GM12873 (cell line): Measurements from ENCODE around the gene MACF1.

Experiments used
- TF ChIP-seq, protein P1 (sequence below): IDR thresholded peaks from 2 replicates; pipeline ENCODE4 v1.5.1; 2012; ENCODE audit warnings: low read depth, mild to moderate bottlenecking, moderate library complexity, low read length, control low read depth; ENCODE audit not compliant: insufficient read depth; ENCODE audit errors: missing control alignments

Gene MACF1

DNA sequence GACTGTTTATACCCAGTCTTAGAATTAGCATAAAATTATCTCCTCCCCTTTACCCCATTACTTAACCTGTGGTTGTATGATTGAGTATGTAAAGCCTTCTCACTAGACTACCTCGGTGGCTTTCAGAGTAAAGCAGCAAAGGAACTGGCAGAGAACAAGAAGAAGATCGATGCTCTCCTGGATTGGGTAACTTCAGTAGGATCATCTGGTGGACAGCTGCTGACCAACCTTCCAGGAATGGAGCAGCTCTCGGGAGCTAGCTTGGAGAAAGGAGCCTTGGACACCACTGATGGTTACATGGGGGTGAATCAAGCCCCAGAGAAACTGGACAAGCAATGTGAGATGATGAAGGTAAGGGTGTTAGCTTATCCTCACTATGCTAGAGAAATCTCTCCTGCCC is 148.4 kb downstream of the MACF1 start:
- TF ChIP-seq, protein P1, sequence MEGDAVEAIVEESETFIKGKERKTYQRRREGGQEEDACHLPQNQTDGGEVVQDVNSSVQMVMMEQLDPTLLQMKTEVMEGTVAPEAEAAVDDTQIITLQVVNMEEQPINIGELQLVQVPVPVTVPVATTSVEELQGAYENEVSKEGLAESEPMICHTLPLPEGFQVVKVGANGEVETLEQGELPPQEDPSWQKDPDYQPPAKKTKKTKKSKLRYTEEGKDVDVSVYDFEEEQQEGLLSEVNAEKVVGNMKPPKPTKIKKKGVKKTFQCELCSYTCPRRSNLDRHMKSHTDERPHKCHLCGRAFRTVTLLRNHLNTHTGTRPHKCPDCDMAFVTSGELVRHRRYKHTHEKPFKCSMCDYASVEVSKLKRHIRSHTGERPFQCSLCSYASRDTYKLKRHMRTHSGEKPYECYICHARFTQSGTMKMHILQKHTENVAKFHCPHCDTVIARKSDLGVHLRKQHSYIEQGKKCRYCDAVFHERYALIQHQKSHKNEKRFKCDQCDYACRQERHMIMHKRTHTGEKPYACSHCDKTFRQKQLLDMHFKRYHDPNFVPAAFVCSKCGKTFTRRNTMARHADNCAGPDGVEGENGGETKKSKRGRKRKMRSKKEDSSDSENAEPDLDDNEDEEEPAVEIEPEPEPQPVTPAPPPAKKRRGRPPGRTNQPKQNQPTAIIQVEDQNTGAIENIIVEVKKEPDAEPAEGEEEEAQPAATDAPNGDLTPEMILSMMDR: no peak

DNA sequence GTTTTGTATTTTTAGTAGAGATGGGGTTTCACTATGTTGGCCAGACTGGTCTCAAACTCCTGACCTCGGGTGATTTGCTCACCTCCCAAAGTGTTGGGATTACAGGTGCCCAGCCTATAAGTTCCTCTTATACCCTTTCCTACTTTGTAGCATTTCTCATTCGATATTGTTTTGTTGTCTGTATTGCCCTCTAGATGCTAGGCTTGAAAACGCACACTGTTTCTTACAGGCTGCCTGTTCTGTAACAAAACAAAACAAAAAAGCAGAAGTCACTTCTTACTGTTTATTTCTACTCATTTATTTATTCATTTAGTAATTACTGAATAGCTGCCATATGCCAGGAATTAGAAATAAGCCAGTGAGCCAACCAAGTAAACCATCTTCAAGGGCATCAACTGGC is 150.1 kb downstream of the MACF1 start:
- TF ChIP-seq, protein P1: no peak

DNA sequence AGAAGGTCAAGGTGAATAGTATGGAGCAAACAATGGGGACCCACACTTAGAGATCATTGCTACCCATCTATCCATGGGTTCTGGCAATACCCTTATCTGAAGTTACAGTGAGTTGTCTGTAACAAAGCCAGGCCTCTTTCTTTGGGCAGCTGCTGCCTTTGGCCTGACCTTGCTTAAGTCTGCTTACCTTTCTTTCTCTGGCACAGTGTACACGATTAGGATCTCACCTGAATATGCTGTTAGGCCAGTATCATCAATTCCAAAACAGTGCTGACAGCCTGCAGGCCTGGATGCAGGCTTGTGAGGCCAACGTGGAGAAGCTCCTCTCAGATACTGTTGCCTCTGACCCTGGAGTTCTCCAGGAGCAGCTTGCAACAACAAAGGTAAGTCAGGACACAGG is 154.0 kb downstream of the MACF1 start:
- TF ChIP-seq, protein P1: no peak

DNA sequence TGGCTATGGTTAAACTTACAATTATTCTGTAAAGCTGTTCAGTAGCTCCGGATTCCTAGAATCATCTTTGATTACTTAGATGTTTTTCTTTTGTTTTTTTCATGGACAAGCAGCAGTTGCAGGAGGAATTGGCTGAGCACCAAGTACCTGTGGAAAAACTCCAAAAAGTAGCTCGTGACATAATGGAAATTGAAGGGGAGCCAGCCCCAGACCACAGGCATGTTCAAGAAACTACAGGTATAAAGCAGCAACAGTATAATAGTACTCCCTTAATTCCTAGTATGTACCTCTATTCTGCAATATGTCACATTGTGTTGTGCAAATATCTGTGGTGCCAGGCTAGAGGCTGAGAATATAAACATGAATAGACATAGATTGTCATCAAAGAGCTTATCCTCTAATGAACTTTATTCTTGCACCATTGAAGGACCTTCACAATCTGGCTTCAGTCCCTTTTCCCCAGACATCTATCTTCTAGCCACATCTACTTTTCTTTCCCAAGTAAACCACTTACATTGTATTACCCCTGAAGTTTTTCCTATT is 154.6 kb downstream of the MACF1 start:
- TF ChIP-seq, protein P1: no peak

DNA sequence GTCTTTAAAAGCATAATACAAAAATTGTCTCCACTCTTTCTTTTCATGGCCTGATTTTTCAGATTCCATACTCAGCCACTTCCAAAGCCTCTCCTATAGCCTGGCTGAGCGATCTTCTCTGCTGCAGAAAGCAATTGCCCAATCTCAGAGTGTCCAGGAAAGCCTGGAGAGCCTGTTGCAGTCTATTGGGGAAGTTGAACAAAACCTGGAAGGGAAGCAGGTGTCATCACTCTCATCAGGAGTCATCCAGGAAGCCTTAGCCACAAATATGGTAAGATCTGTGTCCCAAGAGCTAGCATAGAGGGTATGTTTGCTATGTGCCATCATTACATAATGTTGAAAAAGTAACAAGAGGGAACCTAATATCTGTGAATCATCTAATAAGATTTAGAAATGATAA is 156.2 kb downstream of the MACF1 start:
- TF ChIP-seq, protein P1: no peak

DNA sequence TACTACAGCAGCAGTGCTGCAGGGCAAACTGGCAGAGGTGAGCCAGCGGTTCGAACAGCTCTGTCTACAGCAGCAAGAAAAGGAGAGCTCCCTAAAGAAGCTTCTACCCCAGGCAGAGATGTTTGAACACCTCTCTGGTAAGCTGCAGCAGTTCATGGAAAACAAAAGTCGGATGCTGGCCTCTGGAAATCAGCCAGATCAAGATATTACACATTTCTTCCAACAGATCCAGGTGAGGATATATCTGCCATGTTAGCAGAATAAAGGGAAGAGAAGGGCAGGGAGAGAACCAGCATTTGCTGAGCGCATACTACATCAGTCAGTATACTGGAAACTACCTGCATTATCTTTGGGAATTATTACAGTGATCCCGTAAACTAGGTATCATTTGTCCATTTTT is 157.0 kb downstream of the MACF1 start:
- TF ChIP-seq, protein P1: no peak

DNA sequence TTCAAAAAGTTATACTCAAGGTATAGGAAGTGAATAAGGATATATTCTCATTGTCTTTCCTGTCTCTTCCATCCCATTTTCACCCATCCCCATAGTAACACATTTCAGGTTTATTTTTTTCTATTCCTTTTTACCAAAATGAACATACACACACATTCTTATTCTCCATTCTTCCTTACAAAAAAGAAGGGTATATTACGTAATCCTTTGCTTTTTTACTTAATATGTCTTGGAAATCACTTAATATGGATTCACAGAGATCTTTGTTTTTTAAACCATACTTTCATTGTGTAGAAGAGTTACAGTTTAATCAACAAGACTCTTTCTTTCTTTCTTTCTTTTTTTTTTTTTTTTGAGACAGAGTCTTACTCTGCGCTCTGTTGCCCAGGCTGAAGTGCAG is 158.8 kb downstream of the MACF1 start:
- TF ChIP-seq, protein P1: no peak
